SH-SY5Y (cell line): ENCODE measurements around the gene TAF7.

Experiments used
- GATA2 ChIP-seq: IDR thresholded peaks from 2 replicates; pipeline ENCODE4 v1.6.1; 2011; ENCODE audit warnings: mild to moderate bottlenecking, low read depth, low read length
- GATA3 ChIP-seq: IDR thresholded peaks from 2 replicates; pipeline ENCODE4 v1.6.1; 2011; ENCODE audit warnings: low read depth, mild to moderate bottlenecking, low read length, moderate library complexity

The TAF7 gene

GRCh38 chr5:141320225-141321169 lies at the start of gene TAF7:
TSS of gene TAF7 (minus strand) at chr5:141320784. CDS start at chr5:141320044, 740 bp downstream.
- TF ChIP-seq GATA2 (no peak), GATA3 (no peak)

GRCh38 chr5:141366016-141366896 lies 45.7 kb upstream of the TAF7 start:
- no peak for TF ChIP-seq GATA3
- no peak for TF ChIP-seq GATA2

GRCh38 chr5:141363952-141364660 lies 43.5 kb upstream of the TAF7 start, which contains the start of gene PCDHGA5:
TSS of gene PCDHGA5 (plus strand) at chr5:141364162. CDS start at chr5:141364331, 169 bp downstream.
- TF ChIP-seq GATA2 (no peak), GATA3 (no peak)

DNA sequence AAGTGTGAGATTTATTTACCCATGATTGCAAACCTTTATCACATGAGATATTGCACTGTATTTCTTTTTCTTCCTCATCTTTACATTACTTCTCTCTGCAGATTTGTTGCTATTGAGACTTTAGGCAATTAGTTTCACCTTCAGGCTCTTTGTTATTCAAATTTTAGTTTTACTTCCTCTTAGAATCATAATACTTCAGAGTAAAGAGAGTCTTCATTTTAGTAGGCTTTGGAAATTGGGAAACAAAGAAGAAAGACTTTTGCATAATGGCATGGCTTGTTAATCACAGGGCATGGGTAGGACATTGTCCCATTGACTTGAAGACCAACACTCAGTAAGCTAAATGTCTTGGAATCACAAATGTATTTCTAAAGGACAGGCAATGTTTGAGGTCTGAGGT lies 42.1 kb upstream of the TAF7 start:
- TF ChIP-seq GATA2: no peak
- no peak for TF ChIP-seq GATA3

DNA sequence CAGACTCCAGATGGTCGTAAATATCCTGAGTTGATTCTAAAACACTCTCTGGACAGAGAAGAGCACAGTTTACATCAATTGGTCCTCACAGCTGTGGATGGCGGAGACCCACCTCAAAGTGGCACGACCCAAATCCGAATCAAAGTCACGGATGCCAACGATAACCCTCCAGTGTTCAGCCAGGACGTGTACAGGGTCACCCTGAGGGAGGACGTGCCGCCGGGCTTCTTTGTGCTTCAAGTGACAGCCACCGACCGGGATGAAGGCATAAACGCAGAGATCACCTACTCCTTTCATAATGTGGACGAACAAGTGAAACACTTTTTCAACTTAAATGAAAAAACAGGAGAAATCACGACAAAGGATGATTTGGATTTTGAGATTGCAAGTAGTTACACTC lies 40.1 kb upstream of the TAF7 start:
- no peak for TF ChIP-seq GATA2
- no peak for TF ChIP-seq GATA3

GRCh38 chr5:141359790-141360426 lies 39.3 kb upstream of the TAF7 start, which contains the start of gene PCDHGB2:
TSS of gene PCDHGB2 (plus strand) at chr5:141359994. CDS start at chr5:141360136, 142 bp downstream.
- TF ChIP-seq GATA3: no peak
- TF ChIP-seq GATA2: no peak

DNA sequence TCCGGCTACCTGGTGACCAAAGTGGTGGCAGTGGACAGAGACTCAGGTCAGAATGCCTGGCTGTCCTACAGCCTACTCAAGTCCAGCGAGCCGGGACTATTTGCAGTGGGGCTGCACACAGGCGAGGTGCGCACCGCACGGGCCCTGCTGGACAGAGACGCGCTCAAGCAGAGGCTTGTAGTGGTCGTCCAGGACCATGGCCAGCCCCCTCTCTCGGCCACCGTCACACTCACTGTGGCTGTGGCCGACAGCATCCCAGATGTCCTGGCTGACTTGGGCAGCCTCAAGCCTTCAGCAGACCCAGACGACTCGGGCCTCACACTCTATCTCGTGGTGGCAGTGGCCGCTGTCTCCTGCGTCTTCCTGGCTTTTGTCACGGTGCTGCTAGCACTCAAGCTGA lies 36.4 kb upstream of the TAF7 start:
- no peak for TF ChIP-seq GATA3
- TF ChIP-seq GATA2: no peak

DNA sequence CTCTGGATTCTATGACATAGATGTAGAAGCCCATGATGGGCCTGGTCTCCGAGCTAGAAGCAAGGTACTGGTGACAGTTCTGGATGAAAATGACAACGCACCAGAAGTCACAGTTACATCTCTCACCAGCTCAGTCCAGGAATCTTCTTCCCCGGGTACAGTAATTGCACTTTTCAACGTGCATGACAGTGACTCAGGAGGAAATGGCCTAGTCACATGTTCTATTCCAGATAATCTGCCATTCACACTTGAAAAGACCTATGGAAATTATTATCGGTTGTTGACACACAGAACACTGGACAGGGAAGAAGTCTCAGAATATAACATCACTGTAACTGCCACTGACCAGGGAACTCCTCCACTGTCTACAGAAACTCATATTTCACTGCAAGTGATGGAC lies 35.5 kb upstream of the TAF7 start:
- TF ChIP-seq GATA3 (no peak), GATA2 (no peak)

GRCh38 chr5:141355641-141356040 lies 35.1 kb upstream of the TAF7 start:
- TF ChIP-seq GATA2: no peak
- no peak for TF ChIP-seq GATA3

GRCh38 chr5:141354900-141355469 lies 34.4 kb upstream of the TAF7 start, which contains the start of gene PCDHGA4:
TSS of gene PCDHGA4 (plus strand) at chr5:141355021. CDS start at chr5:141355108, 87 bp downstream.
- no peak for TF ChIP-seq GATA2
- no peak for TF ChIP-seq GATA3

DNA sequence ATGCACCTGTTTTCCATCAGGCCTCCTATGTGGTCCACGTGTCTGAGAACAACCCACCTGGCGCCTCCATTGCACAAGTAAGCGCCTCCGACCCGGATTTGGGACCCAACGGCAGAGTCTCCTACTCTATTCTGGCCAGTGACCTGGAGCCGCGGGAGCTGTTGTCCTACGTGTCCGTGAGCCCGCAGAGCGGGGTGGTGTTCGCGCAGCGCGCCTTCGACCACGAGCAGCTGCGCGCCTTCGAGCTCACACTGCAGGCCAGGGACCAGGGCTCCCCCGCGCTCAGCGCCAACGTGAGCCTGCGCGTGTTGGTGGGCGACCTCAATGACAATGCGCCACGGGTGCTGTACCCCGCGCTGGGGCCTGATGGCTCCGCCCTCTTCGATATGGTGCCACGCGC lies 31.0 kb upstream of the TAF7 start:
- TF ChIP-seq GATA3: no peak
- no peak for TF ChIP-seq GATA2

DNA sequence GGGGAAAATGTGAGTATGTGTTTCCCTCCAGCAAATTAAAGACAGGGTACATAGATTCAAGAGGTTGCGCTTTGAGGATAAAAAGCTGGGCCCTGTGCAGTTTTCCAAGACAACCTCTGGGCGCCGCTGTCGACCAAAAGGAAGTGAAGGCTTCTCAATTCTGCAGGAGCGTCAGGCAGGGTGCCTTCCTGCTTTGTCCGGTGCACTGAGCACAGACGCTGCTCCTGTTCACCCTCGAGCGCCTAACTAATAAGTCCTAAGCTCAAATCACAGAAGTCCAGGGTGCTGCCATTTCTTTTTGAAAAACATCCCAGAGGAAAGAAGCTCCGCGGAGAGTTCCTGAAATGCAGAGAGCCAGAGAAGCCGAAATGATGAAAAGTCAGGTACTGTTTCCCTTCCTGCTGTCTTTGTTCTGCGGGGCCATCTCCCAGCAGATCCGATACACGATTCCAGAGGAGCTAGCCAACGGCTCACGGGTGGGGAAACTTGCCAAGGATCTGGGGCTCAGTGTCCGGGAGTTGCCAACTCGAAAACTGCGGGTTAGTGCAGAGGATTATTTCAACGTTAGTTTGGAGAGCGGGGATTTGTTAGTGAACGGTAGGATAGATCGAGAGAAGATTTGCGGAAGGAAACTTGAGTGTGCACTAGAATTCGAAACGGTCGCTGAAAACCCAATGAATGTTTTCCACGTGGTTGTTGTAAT lies 29.5 kb upstream of the TAF7 start, which contains the start of gene PCDHGB1:
Gene PCDHGB1 (plus strand): TSS at position 183 of the 703 bp plus-strand sequence. CDS start 162 bp downstream, at position 345.
- no peak for TF ChIP-seq GATA3
- no peak for TF ChIP-seq GATA2
